ENCODE data around the gene KRT23. TPM values are rescaled to one million over a fixed set of nuclear protein-coding genes. Genes with fewer than 3 reads are reported as not detected.

KRT23 gene
- total and polyA plus RNA-seq, 2 experiments from 2014 or later: not detected

DNA sequence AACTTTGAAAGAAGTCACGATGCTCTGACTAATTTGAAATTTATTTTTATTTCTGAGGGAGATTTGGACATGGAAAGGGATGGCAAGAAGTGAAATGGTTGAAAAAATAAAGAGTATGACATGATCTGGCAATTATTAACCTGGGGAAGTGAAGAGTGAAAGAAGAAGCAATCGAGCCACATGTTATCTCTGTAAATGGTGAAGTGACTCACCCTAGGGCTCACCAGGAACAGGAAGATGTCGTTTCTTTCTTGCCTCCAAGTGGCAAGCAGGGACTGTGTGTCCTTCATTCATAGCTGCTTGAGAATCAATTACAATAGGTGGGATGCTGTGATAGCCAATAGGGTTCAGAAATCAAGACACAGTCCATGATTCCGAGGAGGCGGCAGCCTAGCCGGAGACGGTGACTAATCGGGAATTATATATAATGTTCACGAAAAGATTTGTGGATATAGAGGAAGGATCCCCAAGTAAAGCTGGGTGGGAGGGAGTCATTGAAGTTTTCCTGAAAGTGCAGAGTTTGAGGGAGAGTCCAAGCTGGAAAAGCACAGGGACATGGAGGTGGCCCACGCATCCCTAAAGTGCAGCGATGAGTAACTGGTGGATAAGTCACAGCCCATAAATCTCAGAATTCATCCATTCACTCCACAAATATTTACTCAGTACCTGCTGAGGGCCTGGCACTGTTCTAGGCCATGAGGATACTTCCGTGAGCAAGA lies 34.2 kb downstream of the KRT23 start:
- H3K4me3 Mint-ChIP-seq: no peak overlapping the region
- Histone ChIP-seq H3K4me2 (no peak overlapping the region), H2AFZ (no peak overlapping the region; the same call in 1 of the 2 replicates), H3F3A (replicated peaks; ENCODE audit: low read depth) (no peaks in the 10 kb centered on the region), H3K4me3 (no peak overlapping the region), H4K20me1 (replicated peaks; ENCODE audit: insufficient read depth) (no peaks in the 10 kb centered on the region), H3K9me2 (ENCODE audit: insufficient read depth) (no peaks in the 10 kb centered on the region), H3K4me1 (ENCODE audit: insufficient read depth) (no peaks in the 10 kb centered on the region; the same call in 1 of the 2 replicates), H3K27ac (ENCODE audit: low read depth) (no peak overlapping the region), H3K79me2 (replicated peaks; ENCODE audit: insufficient read depth) (no peaks in the 10 kb centered on the region), H3K36me3 (ENCODE audit: insufficient read depth) (no peaks in the 10 kb centered on the region), H3K27me3 (ENCODE audit: insufficient read depth) (no peaks in the 10 kb centered on the region)
- TF ChIP-seq EZH2 (IDR thresholded peaks at IDR 0.05; ENCODE audit: low read depth, unreplicated experiment) (no peak), ZNF331 (CRISPR knock-in tag; IDR thresholded peaks at IDR 0.05; ENCODE audit: low read depth) (no peak), STAT1 (IDR thresholded peaks at IDR 0.05; ENCODE audit: unreplicated experiment) (no peak), NANOG (IDR thresholded peaks at IDR 0.05; ENCODE audit: borderline replicate concordance) (no peak), CTCF (conservative IDR thresholded peaks at IDR 0.05; ENCODE audit: low read depth in 2 of 2) (no peak), EZH2phosphoT487 (IDR thresholded peaks at IDR 0.05; ENCODE audit: unreplicated experiment) (no peak)
- peaks cover 11% of the 10 kb centered on the region; the same call in 2 of the 3 replicates for H3K4me1 Mint-ChIP-seq
- no peaks in the 10 kb centered on the region for H3K36me3 Mint-ChIP-seq (ENCODE audit: low read depth)
- no peak for ATAC-seq
- no peaks in the 10 kb centered on the region for H3K9me3 Mint-ChIP-seq
- no peak overlapping the region for H3K27ac Mint-ChIP-seq
- H3K27me3 Mint-ChIP-seq (ENCODE audit: insufficient read depth, low read depth, poor library complexity): peaks cover 2% of the 10 kb centered on the region
- no peak for DNase-seq (ENCODE audit: low spot score)

DNA sequence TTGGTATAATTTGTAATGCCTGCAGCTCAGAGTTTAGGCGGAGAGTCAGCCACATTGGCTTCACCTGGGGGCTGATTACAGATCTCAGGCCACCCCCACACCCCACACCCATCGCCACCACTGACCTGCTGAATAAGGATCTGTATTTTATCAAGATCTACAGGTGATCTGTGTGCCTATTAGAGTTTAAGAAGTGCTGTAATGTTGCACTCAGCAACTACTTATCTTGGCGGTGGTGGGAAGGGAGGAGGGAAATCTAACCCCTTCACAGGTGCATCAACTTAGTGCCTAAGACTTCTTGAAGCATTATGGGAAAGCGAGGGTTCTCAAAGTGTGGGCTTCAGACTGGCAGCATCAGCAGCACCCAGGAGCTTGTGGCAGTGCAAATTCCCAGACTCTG lies 34.9 kb downstream of the KRT23 start:
- Histone ChIP-seq H4K20me1 (replicated peaks; ENCODE audit: insufficient read depth) (no peaks in the 10 kb centered on the region), H3K27me3 (ENCODE audit: insufficient read depth) (no peaks in the 10 kb centered on the region), H3K4me1 (ENCODE audit: insufficient read depth) (no peaks in the 10 kb centered on the region; the same call in 1 of the 2 replicates), H3F3A (replicated peaks; ENCODE audit: low read depth) (no peaks in the 10 kb centered on the region), H3K36me3 (ENCODE audit: insufficient read depth) (no peaks in the 10 kb centered on the region), H3K79me2 (replicated peaks; ENCODE audit: insufficient read depth) (no peaks in the 10 kb centered on the region), H3K27ac (ENCODE audit: low read depth) (no peak overlapping the region), H2AFZ (no peak overlapping the region; the same call in 1 of the 2 replicates), H3K4me2 (no peak overlapping the region), H3K9me2 (ENCODE audit: insufficient read depth) (no peaks in the 10 kb centered on the region), H3K4me3 (no peak overlapping the region)
- H3K27me3 Mint-ChIP-seq (ENCODE audit: insufficient read depth, low read depth, poor library complexity): peaks cover 2% of the 10 kb centered on the region
- no peak for DNase-seq (ENCODE audit: low spot score)
- no peak overlapping the region for H3K4me3 Mint-ChIP-seq
- peaks cover 11% of the 10 kb centered on the region; the same call in 2 of the 3 replicates for H3K4me1 Mint-ChIP-seq
- no peaks in the 10 kb centered on the region for H3K9me3 Mint-ChIP-seq
- no peaks in the 10 kb centered on the region for H3K36me3 Mint-ChIP-seq (ENCODE audit: low read depth)
- no peak for ATAC-seq
- H3K27ac Mint-ChIP-seq: no peak overlapping the region
- TF ChIP-seq CTCF (conservative IDR thresholded peaks at IDR 0.05; ENCODE audit: low read depth in 2 of 2) (no peak), EZH2phosphoT487 (IDR thresholded peaks at IDR 0.05; ENCODE audit: unreplicated experiment) (no peak), ZNF331 (CRISPR knock-in tag; IDR thresholded peaks at IDR 0.05; ENCODE audit: low read depth) (no peak), REST (IDR thresholded peaks at IDR 0.05; ENCODE audit: unreplicated experiment) (no peak), EZH2 (IDR thresholded peaks at IDR 0.05; ENCODE audit: low read depth, unreplicated experiment) (no peak), CREB1 (CRISPR knock-in tag; IDR thresholded peaks at IDR 0.05; ENCODE audit: low read depth) (no peak), ETS1 (IDR thresholded peaks at IDR 0.05) (no peak), JUNB (IDR thresholded peaks at IDR 0.05; ENCODE audit: unreplicated experiment) (no peak), NANOG (IDR thresholded peaks at IDR 0.05; ENCODE audit: borderline replicate concordance) (no peak)

Data from GM23338 (cell line).